ENCODE measurements around the gene HES3.

HES3 gene

GRCh38 chr1:6220236-6220635 lies 23.7 kb upstream of the HES3 start:
- H4K20me1 ChIP-seq (ENCODE audit: insufficient read depth, low read length): no peaks in the 10 kb centered on the region
- H3K4me2 ChIP-seq (ENCODE audit: low read length): no peak overlapping the region
- H3K79me2 ChIP-seq (ENCODE audit: low read length): no peaks in the 10 kb centered on the region
- H3K36me3 ChIP-seq (replicated peaks; ENCODE audit: low read depth, low read length): peaks cover 10% of the 10 kb centered on the region
- H3K9me3 ChIP-seq (ENCODE audit: insufficient read depth, low read length): no peaks in the 10 kb centered on the region
- H3K4me1 ChIP-seq (ENCODE audit: low read length): peaks cover 5% of the 10 kb centered on the region; the same call in 1 of the 2 replicates
- H3K9ac ChIP-seq (ENCODE audit: low read length): no peak overlapping the region
- no peak overlapping the region for H3K27ac ChIP-seq (ENCODE audit: low read length)
- no peak for TF ChIP-seq CTCF (IDR thresholded peaks at IDR 0.05; ENCODE audit: low read depth, low read length)
- TF ChIP-seq EZH2phosphoT487 (IDR thresholded peaks at IDR 0.05; ENCODE audit: low read depth): no peak
- no peaks in the 10 kb centered on the region for H3K27me3 ChIP-seq (ENCODE audit: low read depth, low read length)
- no peak overlapping the region for H3K4me3 ChIP-seq (ENCODE audit: low read length)
- no peak overlapping the region for H2AFZ ChIP-seq (ENCODE audit: low read depth, low read length)

DNA sequence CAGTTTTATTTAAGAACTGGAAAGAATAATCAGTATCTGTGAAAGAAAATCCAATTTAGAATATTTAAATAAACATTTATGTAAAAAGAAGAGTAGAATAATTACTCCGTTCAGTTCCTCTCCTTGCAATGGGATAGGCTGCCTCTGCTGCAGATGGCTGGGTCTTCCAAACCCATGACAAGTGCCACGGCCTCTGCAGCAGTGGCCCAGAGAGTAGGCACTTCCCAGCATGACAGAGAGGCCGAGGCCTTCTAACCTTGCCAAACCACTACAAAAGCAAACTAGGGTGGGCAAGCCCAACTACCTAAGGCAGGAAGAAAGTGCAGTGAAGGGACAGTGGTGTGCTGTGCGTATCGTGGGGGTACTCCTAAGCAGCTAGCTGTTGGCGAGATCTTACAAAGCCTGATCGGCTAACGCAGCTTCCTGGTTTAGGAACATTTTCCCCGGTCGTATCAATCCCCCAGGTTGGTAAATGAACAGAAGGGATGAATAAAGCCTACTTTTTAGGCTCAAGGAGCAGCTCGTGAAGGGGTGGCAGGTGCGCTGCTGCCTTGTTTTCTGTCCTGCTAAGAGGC lies 22.7 kb upstream of the HES3 start:
- Histone ChIP-seq H3K4me3 (ENCODE audit: low read length) (no peak overlapping the region), H3K4me2 (ENCODE audit: low read length) (no peak overlapping the region), H3K27me3 (ENCODE audit: low read depth, low read length) (no peaks in the 10 kb centered on the region), H3K4me1 (ENCODE audit: low read length) (peaks cover 5% of the 10 kb centered on the region; the same call in 1 of the 2 replicates), H3K36me3 (replicated peaks; ENCODE audit: low read depth, low read length) (peaks cover 10% of the 10 kb centered on the region), H4K20me1 (ENCODE audit: insufficient read depth, low read length) (no peaks in the 10 kb centered on the region), H3K9ac (ENCODE audit: low read length) (no peak overlapping the region), H3K9me3 (ENCODE audit: insufficient read depth, low read length) (no peaks in the 10 kb centered on the region), H2AFZ (ENCODE audit: low read depth, low read length) (no peak overlapping the region), H3K79me2 (ENCODE audit: low read length) (no peaks in the 10 kb centered on the region), H3K27ac (ENCODE audit: low read length) (no peak overlapping the region)
- TF ChIP-seq EZH2phosphoT487 (IDR thresholded peaks at IDR 0.05; ENCODE audit: low read depth) (no peak), CTCF (IDR thresholded peaks at IDR 0.05; ENCODE audit: low read depth, low read length) (no peak)

GRCh38 chr1:6222636-6223035 lies 21.3 kb upstream of the HES3 start:
- no peak for TF ChIP-seq EZH2phosphoT487 (IDR thresholded peaks at IDR 0.05; ENCODE audit: low read depth)
- TF ChIP-seq CTCF (IDR thresholded peaks at IDR 0.05; ENCODE audit: low read depth, low read length): no peak
- Histone ChIP-seq H3K36me3 (replicated peaks; ENCODE audit: low read depth, low read length) (peaks cover 10% of the 10 kb centered on the region), H3K4me2 (ENCODE audit: low read length) (no peak overlapping the region), H3K9me3 (ENCODE audit: insufficient read depth, low read length) (no peaks in the 10 kb centered on the region), H3K9ac (ENCODE audit: low read length) (no peak overlapping the region), H3K27me3 (ENCODE audit: low read depth, low read length) (no peaks in the 10 kb centered on the region), H3K79me2 (ENCODE audit: low read length) (no peaks in the 10 kb centered on the region), H3K27ac (ENCODE audit: low read length) (no peak overlapping the region), H4K20me1 (ENCODE audit: insufficient read depth, low read length) (no peaks in the 10 kb centered on the region), H3K4me1 (ENCODE audit: low read length) (peaks cover 3% of the 10 kb centered on the region; the same call in 1 of the 2 replicates), H2AFZ (ENCODE audit: low read depth, low read length) (no peak overlapping the region), H3K4me3 (ENCODE audit: low read length) (no peak overlapping the region)

DNA sequence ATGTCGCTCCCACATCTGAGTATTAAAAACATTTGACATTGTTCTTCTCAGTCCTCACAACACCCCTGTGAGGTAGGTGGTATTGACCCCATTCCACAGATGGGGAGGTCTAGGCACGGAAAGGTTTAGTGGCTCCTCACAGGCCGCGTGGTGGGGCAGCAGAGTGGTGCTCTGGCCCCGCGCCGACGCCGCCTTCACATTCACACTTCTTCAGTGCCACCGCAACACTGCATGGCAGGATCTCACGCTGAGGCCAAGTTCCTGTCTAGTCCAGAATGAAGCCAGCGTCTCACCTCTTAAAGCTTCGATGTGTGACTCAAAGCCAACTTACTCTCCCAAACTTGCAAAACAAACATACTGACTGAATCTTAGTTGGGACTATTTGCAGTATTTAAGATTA lies 20.4 kb upstream of the HES3 start:
- Histone ChIP-seq H4K20me1 (ENCODE audit: insufficient read depth, low read length) (no peaks in the 10 kb centered on the region), H3K4me1 (ENCODE audit: low read length) (no peaks in the 10 kb centered on the region), H3K9ac (ENCODE audit: low read length) (no peak overlapping the region), H3K4me3 (ENCODE audit: low read length) (no peak overlapping the region), H3K27ac (ENCODE audit: low read length) (no peak overlapping the region), H2AFZ (ENCODE audit: low read depth, low read length) (no peak overlapping the region), H3K27me3 (ENCODE audit: low read depth, low read length) (no peaks in the 10 kb centered on the region), H3K9me3 (ENCODE audit: insufficient read depth, low read length) (no peaks in the 10 kb centered on the region), H3K79me2 (ENCODE audit: low read length) (no peaks in the 10 kb centered on the region), H3K4me2 (ENCODE audit: low read length) (no peak overlapping the region), H3K36me3 (replicated peaks; ENCODE audit: low read depth, low read length) (peaks cover 10% of the 10 kb centered on the region)
- TF ChIP-seq CTCF (IDR thresholded peaks at IDR 0.05; ENCODE audit: low read depth, low read length) (no peak), EZH2phosphoT487 (IDR thresholded peaks at IDR 0.05; ENCODE audit: low read depth) (no peak)

All from OCI-LY3 (cell line).